Measurements from ENCODE around the gene P4HB. TPM values are rescaled to one million over a fixed set of nuclear protein-coding genes. Genes with fewer than 3 reads are reported as not detected.

Gene P4HB
- polyA plus RNA-seq, 1 donor = 425 TPM

DNA sequence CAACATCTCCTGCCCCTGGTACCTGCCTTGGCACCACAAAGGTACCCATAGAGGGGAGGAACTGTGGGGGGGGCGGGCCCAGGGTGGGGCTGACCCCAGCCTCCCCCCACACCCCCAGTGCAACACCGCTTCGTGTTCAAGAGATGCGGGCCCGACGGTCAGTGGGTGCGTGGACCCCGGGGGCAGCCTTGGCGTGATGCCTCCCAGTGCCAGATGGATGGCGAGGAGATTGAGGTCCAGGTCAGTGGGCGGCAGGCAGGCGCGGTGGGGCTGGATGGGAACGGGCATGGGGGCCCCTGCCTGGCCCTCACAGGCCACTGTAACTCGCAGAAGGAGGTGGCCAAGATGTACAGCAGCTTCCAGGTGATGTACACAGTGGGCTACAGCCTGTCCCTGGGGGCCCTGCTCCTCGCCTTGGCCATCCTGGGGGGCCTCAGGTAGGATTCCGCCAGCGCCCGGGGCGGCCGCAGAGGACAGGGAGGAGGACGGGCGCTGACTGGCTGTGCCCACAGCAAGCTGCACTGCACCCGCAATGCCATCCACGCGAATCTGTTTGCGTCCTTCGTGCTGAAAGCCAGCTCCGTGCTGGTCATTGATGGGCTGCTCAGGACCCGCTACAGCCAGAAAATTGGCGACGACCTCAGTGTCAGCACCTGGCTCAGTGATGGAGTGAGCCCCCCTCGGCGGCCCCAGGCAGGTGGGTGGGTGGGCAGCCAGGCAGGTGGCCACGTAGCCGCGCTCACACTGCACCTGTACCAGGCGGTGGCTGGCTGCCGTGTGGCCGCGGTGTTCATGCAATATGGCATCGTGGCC, 49.2 kb downstream of the P4HB start:
- no peak for DNase-seq

DNA sequence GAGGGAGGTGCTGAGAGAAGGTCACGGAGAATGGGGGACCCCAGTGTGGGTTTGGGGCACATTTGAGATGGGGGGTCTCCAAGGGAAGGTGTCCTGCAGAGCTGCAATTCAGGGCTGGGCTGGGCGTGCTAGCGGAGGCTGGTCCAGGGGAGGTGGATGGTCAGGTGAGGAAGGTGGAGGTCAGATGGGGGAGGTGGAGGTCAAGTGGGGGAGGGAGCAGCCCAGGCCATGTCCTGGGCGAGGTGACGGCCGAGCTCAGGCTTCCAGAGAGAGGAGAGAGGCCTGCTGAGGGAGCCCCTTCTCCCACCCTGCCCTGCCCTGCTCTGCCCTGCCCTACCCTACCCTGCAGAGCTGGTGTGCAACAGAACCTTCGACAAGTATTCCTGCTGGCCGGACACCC, 49.9 kb downstream of the P4HB start:
- no peak for DNase-seq

DNA sequence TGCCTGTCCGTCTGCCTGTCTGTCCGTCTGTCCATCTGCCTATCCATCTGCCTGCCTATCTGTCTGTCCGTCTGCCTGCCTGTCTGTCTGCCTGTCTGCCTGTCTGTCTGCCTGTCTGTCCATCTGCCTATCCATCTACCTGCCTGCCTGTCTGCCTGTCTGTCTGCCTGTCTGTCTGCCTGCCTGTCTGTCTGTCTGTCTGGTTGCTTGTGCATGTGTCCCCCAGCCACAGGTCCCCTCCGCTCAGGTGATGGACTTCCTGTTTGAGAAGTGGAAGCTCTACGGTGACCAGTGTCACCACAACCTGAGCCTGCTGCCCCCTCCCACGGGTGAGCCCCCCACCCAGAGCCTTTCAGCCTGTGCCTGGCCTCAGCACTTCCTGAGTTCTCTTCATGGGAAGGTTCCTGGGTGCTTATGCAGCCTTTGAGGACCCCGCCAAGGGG, 50.8 kb downstream of the P4HB start:
- no peak for DNase-seq

DNA sequence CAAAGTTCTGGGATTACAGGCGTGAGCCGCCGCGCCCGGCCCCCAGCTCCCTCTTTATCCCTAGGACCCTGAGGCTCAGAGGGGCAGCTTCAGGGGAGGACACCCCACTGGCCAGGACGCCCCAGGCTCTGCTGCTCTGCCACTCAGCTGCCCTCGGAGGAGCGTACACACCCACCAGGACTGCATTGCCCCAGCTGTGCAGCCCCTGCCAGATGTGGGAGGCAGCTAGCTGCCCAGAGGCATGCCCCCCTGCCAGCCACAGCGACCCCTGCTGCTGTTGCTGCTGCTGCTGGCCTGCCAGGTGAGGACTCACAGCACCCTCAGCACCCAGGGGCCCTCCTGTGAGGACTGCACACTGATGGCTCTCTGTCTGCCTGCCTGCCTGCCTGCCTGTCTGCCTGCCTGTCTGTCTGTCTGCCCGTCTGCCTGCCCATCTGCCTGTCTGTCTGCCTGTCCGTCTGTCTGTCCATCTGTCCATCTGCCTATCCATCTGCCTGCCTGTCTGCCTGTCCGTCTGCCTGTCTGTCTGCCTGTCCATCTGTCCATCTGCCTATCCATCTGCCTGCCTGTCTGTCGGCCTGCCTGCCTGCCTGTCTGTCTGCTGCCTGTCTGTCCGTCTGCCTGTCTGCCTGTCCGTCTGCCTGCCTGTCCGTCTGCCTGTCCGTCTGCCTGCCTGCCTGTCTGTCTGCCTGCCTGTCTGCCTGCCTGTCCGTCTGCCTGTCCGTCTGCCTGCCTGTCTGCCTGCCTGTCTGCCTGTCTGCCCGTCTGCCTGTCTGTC, 51.4 kb downstream of the P4HB start:
- DNase-seq = no peak

- DNase-seq = no peak
Measured at GRCh38 chr17:81807839-81808238, 52.5 kb downstream of the P4HB start.

DNA sequence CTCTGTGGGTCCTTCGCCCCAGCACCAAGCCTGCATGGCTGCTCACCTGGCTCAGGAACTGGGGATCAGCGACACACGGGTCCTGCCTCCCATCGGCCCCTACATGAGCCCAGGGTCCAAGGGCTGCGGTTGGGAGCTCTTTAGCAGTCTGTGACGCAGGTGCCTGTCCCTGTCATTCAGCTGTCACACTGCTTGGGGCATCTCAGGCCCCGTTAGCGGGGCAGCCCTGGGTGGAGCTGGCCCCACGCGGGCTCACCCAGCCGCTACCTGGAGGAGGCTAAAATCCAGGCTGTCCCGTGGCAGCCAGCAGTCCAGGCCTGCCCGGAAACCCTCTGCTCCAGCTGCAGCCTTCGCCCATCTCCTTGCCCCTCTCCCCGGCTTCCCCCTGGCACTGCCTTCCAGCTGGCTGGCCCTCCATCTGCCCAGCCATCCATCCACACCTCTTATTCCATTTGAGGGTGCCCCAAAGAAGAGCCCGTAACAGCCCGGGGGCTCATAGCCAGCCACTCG, 53.1 kb downstream of the P4HB start:
- DNase-seq = no peak

DNA sequence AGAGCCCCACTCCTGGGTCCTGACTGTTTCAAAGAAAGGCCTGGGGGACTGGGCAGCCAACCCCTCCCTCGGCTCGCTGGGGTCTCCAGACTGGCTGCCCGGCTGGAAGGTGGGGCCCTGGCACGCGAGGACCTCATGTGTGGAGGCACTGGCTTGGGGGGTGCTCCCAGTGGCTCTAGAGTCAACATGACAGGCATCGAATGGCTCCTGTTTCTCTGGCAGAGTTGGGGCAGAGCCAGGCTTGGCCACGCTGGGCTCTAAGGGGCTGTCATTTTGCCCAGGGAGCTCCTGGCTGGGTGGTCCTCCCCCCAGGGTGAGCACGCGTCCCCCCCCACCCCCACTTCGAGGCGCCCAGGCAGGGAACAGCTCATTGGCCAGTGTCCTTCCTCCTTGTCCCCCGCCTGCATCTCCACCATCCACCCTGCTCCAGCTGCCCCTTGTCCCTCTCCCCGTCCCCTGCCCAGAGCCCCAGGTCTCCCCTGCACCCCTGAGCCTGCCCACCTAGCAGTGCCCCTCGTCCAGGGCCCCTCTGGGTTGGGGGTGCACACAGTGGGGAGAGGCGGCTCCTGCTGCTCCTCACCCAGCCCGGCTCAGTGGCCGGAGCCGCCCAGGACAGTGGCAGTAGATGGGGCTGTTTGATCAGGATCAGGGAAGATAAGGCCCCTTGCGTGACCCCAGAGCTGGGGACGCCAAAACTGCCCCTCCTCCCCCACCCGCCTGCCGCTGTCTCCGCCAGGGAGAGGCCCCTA, 53.7 kb downstream of the P4HB start:
- no peak for DNase-seq

- no peak for DNase-seq
Measured at GRCh38 chr17:81805707-81806460, 54.5 kb downstream of the P4HB start.

DNA sequence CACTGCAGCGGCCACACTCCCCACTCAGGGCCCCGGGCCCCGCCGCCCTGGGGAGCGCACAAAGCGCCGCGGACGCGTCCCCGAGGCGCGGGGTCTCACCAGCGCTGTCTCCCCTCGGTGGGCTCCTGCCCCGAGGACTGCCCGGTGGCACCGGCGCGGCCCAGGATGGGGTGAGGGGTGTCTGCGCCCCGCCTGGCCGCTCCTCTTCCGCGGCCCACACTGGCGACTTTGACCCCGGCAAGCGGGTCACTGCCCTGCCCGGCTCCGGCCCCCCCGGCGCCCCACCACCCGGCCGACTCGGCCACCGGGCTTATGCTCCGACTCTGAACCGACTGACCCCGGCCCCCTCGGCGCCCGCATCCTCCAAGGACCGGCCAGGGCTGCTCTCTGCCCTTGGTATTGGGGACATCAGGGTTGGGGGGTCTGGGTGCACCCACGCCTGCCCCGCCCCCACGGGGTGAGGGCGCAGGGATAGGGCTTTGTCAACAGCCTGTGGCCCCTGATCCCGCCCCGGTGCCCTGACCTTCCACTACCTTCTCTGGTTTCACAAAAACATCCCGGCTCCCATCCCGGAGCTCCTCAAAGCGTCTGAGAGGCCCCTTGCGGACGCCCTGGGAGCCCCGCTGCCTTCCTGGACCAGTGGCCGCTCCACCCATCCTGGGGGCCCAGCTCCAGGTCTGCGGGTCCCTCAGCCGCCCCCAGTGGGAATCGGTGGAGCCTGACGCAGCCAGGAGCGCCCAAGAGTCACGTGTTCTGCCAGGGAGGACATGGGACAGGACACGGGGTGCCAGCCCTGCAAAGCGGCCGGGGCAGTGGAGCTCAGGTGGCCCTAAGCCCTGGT, 55.6 kb downstream of the P4HB start:
- DNase-seq = no peak

DNA sequence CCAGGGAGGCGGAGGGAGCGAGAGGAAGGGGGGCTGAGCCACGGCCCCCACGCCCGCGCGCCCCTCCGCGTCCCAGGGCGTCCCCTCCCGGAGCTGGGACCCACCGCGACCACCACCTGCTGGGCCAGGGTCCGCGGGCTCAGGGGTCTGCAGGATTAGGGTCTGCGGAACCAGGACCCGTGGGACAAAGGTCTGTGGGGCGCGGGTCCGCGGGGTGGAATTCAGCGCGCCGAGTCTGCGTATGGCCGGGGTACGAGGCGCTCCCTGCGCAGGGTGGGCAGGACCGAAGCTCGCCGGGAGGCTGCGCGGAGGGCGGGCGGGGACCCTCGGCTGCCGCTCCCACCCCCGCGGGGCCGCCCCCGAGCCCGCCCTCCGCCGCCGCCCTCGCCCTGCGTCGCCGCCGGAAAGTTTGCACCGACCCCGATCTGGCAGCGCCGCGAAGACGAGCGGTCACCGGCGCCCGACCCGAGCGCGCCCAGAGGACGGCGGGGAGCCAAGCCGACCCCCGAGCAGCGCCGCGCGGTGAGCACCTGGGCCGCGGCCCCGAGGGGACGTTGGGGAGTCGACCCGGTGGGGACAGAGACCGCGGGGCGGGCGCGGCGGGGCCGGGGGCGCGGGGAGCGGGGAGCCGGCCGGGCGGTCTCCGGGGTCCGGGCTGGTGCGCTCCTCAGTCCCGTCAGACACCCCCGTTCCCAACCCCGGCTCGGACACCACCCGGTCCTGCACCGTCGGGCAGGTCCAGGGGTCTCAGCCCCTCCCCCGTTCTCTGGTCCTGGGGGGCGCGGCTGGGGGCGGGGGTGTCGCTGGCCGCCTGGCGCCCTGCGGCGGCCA, 56.4 kb downstream of the P4HB start, which contains the start of gene GCGR:
Gene GCGR (plus strand): TSS at position 423 of the 831 bp plus-strand sequence. CDS start 4,869 bp downstream, outside the sequence.
- DNase-seq = no peak

GRCh38 chr17:81802856-81803643, 57.3 kb downstream of the P4HB start:
- no peak for DNase-seq

GRCh38 chr17:81802048-81802758, 58.1 kb downstream of the P4HB start:
- DNase-seq = no peak

DNA sequence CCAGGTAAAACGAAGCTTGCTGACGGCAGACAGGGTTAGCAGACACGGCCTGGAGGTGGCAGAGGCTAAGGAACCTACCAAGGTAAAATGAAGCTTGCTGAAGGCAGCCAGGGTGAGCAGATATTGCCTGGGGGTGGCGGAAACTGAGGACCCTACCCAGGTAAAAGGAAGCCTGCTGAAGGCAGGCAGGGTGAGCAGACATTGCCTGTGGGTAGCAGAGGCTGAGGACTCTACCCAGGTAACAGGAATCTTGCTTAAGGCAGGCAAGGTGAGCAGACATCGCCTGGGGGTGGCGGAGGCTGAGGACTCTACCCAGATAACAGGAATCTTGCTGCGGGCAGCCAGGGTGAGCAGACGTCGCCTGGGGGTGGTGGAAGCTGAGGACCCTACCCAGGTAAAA, 59.0 kb downstream of the P4HB start:
- DNase-seq = no peak

- no peak for DNase-seq
Measured at GRCh38 chr17:81794509-81794908, 65.8 kb downstream of the P4HB start.

GRCh38 chr17:81794074-81794476, 66.3 kb downstream of the P4HB start:
- no peak for DNase-seq

All from left kidney (tissue), 2 donors.